Myocyte (in vitro differentiated cells): ENCODE data around the gene SAXO1. TPM values are rescaled to one million over a fixed set of nuclear protein-coding genes. Genes with fewer than 3 reads are reported as not detected.

Experiments used
- DNase-seq: peaks from one replicate; pipeline ENCODE4 v3.0.0-alpha.2; 2012; ENCODE audit warnings: low read depth
- total RNA-seq: library from RNA; depleted of rRNA; stranded (reverse); fragments of >200 nt; gene quantifications from 2 replicates; pipeline ENCODE4 v1.2.3, GENCODE V29; 2014

SAXO1 gene
- total RNA-seq, 1 donor from 2014 or later, result not detected

DNA sequence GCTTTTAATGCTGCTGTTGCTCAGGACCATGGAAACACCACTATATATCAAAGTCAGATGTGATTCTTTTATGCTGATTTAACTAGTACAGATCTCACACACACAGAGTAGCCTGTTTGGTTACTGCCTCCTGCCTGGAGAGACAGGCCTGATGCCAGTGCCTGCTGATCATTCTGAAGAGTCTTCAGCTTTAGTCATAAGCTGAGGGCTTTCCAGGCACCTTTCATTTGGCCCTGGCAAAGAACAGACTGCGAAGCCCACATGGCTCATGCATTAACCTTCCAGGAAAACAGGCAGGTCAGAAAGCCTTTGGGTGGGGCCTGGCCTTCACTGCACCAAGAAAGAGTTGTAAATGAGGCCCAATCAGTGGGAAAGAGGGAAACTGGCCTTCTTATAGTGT is 144.7 kb downstream of the SAXO1 start:
- DNase-seq, result peak; percentile 54

DNA sequence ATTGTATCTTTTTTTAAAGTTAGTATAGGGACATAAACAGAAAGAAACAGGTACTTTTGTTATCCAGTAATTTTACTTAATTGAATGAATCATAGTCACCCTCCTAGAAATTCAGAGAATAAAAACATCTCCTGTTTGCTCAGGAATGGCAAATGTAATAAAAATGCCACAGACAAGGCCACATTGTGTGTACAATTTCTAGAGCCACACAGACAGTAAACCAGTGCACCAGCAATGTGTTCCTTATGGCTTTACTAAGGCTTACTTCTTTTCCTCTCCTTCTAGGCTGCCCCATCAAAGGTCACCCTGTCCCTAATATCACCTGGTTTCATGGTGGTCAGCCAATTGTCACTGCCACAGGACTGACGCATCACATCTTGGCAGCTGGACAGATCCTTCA is 145.5 kb downstream of the SAXO1 start:
- DNase-seq, result no peak

GRCh38 chr9:18881758-18882157 is 151.3 kb downstream of the SAXO1 start:
- no peak for DNase-seq

GRCh38 chr9:18877984-18878383 is 155.0 kb downstream of the SAXO1 start:
- DNase-seq, result no peak

Other genes starting within 250 kb of the SAXO1 start
- gene RRAGA, start 16.2 kb upstream of the SAXO1 start, total RNA-seq, result 42.8 and 54.0 TPM in 2 replicates
- 13.5 and 15.4 TPM in 2 replicates for gene HAUS6, start 69.7 kb upstream of the SAXO1 start, total RNA-seq
- 27.4 and 43.5 TPM in 2 replicates for gene PLIN2, start 94.3 kb upstream of the SAXO1 start, total RNA-seq
- gene DENND4C, start 197.5 kb upstream of the SAXO1 start, total RNA-seq, result 24.9 and 31.3 TPM in 2 replicates